Right atrium auricular region (tissue), 2 donors: ENCODE measurements around the gene SEMA5A. TPM values are rescaled to one million over a fixed set of nuclear protein-coding genes. Genes with fewer than 3 reads are reported as not detected.

Experiments used
- DNase-seq: peaks from one replicate; pipeline ENCODE4 v3.0.0-alpha.2; 2019; ENCODE audit warnings: low spot score
- H3K27ac ChIP-seq, 2 donors: fragments of 200-600 bp; sonication (generic); 1 replicate in 1 of 2; 2 replicates in 1 of 2; pipeline ENCODE4 v1.5.1; 2016 to 2019
- H3K27me3 ChIP-seq, 2 donors: fragments of 200-600 bp; sonication (generic); one replicate each; pipeline versions ENCODE4 v1.5.1 to v1.6.0; 2017 to 2019
- H3K36me3 ChIP-seq: fragments of 200-600 bp; sonication (generic); one replicate; pipeline ENCODE4 v1.5.1; 2016
- H3K4me1 ChIP-seq, 2 donors: fragments of 200-600 bp; sonication (generic); one replicate each; pipeline versions ENCODE4 v1.5.1 to v1.6.0; 2017 to 2019
- H3K4me3 ChIP-seq, 2 donors: fragments of 200-600 bp; sonication (generic); 1 replicate in 1 of 2; 2 replicates in 1 of 2; pipeline ENCODE4 v1.5.1; 2017 to 2019; ENCODE audit warnings: mild to moderate bottlenecking in 1 of 2, moderate library complexity in 1 of 2
- H3K9me3 ChIP-seq, 2 donors: fragments of 200-600 bp; sonication (generic); one replicate each; pipeline ENCODE4 v1.5.1; 2019
- CTCF ChIP-seq, 2 donors: fragments of 200-600 bp; sonication (generic); IDR thresholded peaks; one replicate each; pipeline ENCODE4 v1.5.1; 2019; ENCODE audit warnings: antibody characterized with exemption in 2 of 2
- total RNA-seq, 2 donors: library from RNA; depleted of rRNA; stranded (reverse); fragments of >200 nt; gene quantifications; one replicate each; pipeline ENCODE4 v1.1.0, GENCODE V29; 2016

The SEMA5A gene
- total RNA-seq, 2 donors from 2014 or later, result 14.1 to 26.2 TPM

- Histone ChIP-seq H3K27ac (no peak overlapping the region), H3K27me3 (no peaks in the 10 kb centered on the region), H3K4me1 (no peaks in the 10 kb centered on the region), H3K36me3 (peaks cover 8% of the 10 kb centered on the region), H3K9me3 (no peaks in the 10 kb centered on the region), H3K4me3 (no peak overlapping the region)
- TF ChIP-seq CTCF (IDR thresholded peaks at IDR 0.05), result no peak
- no peak for DNase-seq
Observed at GRCh38 chr5:9554122-9554521, 8.2 kb upstream of the SEMA5A start.

GRCh38 chr5:9553561-9553960, 7.7 kb upstream of the SEMA5A start:
- peaks cover 8% of the 10 kb centered on the region for H3K36me3 ChIP-seq
- TF ChIP-seq CTCF (IDR thresholded peaks at IDR 0.05), result no peak
- DNase-seq, result no peak
- H3K27ac ChIP-seq, result no peak overlapping the region
- H3K9me3 ChIP-seq, result no peaks in the 10 kb centered on the region
- H3K4me1 ChIP-seq, result no peaks in the 10 kb centered on the region
- H3K4me3 ChIP-seq, result no peak overlapping the region
- no peaks in the 10 kb centered on the region for H3K27me3 ChIP-seq

GRCh38 chr5:9551567-9552537, 6.0 kb upstream of the SEMA5A start:
- Histone ChIP-seq H3K27ac (no peak overlapping the region), H3K9me3 (no peaks in the 10 kb centered on the region), H3K4me3 (no peak overlapping the region), H3K27me3 (no peaks in the 10 kb centered on the region), H3K4me1 (peaks cover 0 to 8% of the 10 kb centered on the region in 2 donors), H3K36me3 (peaks cover 8% of the 10 kb centered on the region)
- DNase-seq, result no peak
- TF ChIP-seq CTCF (IDR thresholded peaks at IDR 0.05), result no peak

GRCh38 chr5:9549941-9550340, 4.1 kb upstream of the SEMA5A start:
- H3K36me3 ChIP-seq, result peaks cover 8% of the 10 kb centered on the region
- TF ChIP-seq CTCF (IDR thresholded peaks at IDR 0.05), result no peak

GRCh38 chr5:9547122-9547947, 1.5 kb upstream of the SEMA5A start:
- no peaks in the 10 kb centered on the region for H3K27me3 ChIP-seq

More at GRCh38 chr5:9549941-9550340, 4.1 kb upstream of the SEMA5A start:
- Histone ChIP-seq H3K27me3 (no peaks in the 10 kb centered on the region), H3K4me3 (no peak overlapping the region), H3K4me1 (peaks cover 0 to 16% of the 10 kb centered on the region in 2 donors), H3K27ac (no peak overlapping the region), H3K9me3 (no peaks in the 10 kb centered on the region)
- no peak for DNase-seq

More at GRCh38 chr5:9547122-9547947, 1.5 kb upstream of the SEMA5A start:
- Histone ChIP-seq H3K27ac (peak overlapping the region; percentile 92 to 95), H3K4me1 (peaks cover 0 to 36% of the 10 kb centered on the region in 2 donors), H3K36me3 (peaks cover 8% of the 10 kb centered on the region), H3K9me3 (no peaks in the 10 kb centered on the region), H3K4me3 (peak overlapping the region; percentile 77 to 91)
- no peak for DNase-seq
- TF ChIP-seq CTCF (IDR thresholded peaks at IDR 0.05), result no peak
